GM10847 (cell line): ENCODE measurements around the gene PARD3B.

ENCODE experiments used
- POLR2A ChIP-seq: IDR thresholded peaks from 2 replicates; pipeline ENCODE4 v1.6.1; 2011; ENCODE audit not compliant: insufficient read length; ENCODE audit errors: extremely low read depth

PARD3B gene

DNA sequence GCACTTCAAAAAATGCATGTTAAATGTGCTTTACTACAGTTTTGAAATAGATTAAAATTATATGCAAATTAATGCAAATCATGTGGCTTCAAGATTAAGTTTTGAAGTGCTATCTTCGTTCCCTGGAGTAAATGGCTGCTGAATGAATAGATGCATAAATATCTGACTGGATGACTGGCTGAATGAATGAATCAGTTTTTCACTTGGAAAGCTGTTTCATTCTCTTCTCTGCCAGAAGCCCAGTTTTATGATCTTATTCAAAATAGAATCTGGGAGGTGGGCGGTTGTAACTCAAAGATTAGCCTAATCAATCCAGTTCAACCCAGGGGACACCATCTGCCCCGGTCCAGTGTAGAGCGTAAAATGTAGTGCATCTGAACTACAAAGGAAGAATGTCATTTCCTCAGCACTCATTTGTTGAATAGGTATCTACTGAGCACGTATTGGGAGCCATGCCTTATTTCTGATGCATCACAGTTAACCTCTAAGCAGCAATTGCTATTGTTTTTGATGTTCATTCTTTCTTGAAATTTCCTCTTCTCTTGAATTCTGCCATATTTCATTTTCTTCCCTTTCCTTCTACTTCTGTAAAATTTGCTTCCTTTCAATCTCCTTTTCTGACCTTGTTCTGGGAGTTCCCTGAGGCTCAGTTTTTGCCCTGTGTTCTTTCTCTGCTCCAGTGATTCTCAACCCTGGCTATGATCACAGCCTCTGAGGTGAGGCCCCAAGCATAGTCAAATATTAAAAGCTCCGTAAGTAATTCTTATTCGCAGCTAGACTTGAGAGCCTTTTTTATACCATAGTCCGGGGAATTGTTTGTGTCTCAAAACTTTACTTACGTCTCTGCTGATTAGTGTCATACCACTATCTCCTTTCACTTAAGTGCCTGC lies 282.7 kb downstream of the PARD3B start:
- TF ChIP-seq POLR2A = no peak

DNA sequence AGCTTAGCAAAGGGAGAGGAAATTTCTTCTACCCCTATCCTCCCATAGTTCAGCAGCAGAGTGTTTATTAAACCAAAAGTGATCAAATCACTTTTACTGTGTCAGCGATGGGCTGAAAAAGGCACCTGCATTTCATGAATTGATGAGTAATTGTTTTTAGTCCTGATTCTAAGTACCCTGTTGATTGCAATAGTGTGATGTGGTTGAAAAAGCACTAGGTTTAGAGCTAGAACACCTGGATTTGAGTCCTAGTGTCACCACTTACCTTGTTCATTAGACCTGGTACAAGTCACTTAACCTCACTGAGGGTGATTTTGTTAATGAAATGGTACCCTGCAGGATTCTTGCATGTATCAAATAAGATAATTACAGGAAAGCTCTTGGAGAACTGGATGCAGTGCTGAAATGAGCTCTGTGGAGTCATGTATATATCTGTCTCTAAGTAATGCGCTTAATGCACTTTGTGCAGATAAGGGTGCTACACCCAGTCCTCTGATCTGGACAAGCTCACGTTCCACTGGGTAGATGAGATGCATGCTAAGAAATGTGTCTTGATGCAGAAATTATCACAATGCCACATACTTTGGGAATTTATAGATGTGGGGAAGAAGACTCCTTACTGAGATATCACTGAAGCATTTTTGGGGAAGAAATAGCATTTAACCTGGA lies 289.6 kb downstream of the PARD3B start:
- TF ChIP-seq POLR2A = no peak

DNA sequence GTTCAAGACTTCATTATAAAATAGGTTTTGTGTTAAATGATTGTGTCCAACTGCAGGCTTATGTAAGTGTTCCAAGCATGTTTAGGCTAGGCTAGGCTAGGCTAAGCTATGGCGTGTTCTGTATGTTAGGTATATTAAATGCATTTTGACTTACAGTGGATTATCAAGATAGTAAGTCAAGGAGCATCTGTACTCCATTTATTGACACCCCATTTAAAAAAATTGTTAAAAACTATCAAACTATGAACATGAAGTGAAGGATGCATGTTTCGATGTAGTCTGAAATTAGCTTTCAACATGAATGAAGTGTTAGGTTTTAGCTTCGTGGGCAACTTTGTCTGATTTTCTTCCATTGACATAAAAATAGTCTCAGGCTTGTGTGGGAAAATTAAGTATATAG lies 290.5 kb downstream of the PARD3B start:
- no peak for TF ChIP-seq POLR2A

DNA sequence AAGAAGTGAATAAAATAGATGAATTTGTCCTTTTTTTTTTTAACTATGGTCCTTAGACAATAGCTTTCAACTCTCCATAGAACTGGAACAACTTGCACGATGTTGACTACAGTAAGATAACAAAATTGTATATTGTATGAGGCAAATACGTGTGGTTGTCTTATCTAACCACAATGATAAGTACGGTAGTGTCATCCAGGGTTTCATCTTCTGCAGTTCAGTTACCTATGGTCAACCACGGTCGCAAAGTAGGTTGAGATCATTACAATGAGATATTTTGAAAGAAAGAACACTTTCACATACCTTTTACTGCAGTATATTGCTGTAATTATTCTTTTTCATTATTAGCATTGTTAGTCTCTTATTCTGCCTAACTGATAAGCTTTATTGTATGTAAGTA lies 295.2 kb downstream of the PARD3B start:
- no peak for TF ChIP-seq POLR2A

DNA sequence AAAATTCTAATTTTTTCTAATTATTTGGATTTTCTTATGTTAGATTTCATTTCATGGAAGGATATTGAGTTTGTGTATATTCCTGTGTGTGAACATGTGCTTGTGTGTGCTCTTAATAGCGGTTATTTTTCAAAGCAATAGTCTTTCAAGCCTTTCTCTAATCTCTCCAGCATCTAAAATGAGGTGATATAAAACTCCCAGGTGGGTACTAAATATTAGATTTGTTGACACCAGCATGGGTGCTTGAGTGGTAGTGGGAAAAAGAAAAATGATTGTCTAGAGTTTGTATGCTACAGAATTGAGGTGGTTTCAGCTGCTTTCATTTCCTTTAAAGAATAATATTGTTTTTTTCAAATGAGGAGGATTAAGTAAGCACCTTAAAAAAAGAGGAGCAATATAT lies 296.8 kb downstream of the PARD3B start:
- TF ChIP-seq POLR2A = no peak

DNA sequence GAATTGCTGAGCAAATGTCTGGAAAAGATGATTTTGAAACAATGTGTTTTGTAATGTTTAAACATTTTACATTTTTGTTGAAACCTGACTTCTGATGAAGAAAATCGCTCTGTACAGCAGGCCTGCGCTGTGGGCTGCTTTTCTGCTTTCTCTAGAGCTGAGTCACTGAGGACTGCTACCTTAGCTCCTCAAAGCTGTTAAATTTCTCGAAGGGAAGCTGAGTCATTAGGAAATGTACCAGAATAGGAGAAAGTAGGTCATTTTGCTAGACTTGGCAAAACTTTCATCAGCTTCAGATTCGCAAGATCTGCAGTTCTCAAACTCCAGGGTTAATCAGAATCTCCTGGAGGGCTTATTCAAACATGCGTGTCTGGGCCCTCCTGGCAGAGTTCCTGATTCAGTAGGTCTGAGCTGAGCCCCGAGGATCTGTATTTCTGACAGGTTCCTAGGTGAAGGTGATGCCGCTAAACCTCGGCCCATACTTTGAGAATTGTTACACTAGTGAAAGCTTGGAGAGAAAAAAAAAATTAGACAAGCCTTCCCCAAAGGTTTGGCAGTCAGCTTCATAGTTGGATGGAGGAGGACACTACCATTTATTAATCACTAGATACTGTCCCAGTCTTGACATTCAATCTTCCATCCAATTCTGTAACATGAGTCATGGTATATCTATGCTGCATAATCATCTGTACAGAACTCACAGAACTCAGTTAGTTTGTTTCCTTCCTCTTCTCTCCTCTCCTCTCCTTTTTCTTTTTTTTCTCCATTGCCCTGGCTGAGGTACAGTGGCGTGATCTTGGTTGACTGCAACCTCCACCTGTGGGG lies 297.6 kb downstream of the PARD3B start:
- TF ChIP-seq POLR2A = no peak

- TF ChIP-seq POLR2A = no peak
Observed at GRCh38 chr2:204846471-204846870, 301.2 kb downstream of the PARD3B start.

DNA sequence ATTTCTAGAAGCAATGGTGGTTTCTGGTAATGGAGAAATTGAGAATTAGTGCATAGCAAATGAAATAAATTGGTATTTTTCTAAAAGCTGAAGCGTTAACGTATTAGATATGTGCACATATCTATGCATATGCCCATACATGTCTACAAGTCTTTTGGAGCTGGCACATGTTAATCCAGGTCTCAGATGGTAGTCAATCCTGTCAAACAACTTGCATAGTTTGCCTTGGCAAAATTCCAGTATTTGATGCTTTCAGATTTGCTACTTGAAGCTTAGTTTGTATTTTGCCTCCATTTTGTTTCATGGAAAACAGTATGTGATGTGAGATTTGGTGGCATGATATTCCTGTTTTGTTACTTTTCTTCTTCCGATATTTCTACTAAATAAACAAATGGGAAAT lies 304.6 kb downstream of the PARD3B start:
- no peak for TF ChIP-seq POLR2A

DNA sequence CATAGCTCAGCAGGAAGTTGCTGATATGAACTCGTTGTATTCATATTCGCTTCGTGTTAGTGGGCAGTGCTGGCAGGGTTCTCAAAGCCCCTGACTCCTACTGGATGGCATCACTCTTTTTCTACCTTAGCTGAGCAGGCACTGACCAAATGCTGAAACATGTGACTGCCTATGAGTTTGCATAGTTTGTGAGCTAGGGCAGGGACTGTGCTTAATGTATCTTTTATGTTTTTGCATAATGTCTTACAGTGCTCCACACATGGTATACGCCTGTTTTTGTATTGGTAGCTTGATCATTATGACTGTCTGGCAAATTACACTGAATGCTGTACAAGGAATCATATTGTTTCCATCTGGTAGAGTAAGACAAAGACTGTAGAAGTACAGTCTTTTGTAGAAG lies 305.3 kb downstream of the PARD3B start:
- no peak for TF ChIP-seq POLR2A

- no peak for TF ChIP-seq POLR2A
Observed at GRCh38 chr2:204853905-204854304, 308.6 kb downstream of the PARD3B start.

DNA sequence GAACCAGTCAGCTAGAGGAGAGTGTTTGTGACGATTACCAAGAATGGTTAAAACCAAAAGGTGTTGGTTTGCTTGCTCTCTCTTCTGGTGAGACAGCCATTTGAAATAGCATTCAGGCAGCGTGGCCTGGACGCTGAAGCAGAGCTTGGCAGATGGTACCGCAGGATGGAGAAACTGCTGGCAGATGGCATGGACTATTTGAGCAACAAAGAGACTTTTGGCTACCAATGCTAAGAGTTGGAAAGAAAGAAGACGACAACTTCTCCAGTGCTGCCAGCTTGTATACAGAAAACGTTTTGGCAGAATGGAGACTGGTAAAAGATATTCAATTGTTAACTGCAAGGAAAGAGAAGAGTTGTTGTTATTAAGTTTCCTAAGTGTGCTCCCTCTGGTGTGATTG lies 315.0 kb downstream of the PARD3B start:
- no peak for TF ChIP-seq POLR2A

- no peak for TF ChIP-seq POLR2A
Observed at GRCh38 chr2:204862809-204863208, 317.5 kb downstream of the PARD3B start.

GRCh38 chr2:204863336-204863735 lies 318.1 kb downstream of the PARD3B start:
- no peak for TF ChIP-seq POLR2A

GRCh38 chr2:204869132-204869823 lies 324.0 kb downstream of the PARD3B start:
- no peak for TF ChIP-seq POLR2A

DNA sequence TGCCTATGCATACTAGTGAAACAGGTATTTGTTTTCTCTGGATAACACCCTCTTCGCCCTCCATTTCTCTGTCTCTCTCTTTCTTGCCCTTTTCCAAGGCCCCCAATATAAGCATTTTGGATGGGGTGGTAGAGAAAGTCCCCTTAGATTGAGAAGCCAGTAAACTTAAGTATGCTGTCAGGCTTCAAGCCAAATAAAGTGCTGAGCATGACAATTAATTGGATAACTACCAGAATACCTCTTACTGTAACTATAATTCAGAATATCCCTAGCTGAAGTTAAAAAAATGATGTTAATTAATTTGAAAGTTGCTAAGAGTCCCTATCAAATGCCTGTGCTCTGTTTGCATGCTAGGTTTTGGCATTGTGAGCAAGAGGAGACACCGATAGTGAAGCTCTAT lies 324.8 kb downstream of the PARD3B start:
- no peak for TF ChIP-seq POLR2A
